ENCODE results near the gene GLI1. TPM values are rescaled to one million over a fixed set of nuclear protein-coding genes. Genes with fewer than 3 reads are reported as not detected.
A peak's percentile ranks its signal among the peaks of the same experiment; 100 is the strongest.

The GLI1 gene
- total and polyA plus RNA-seq, 2 of the 13 experiments (the other 11 are each of a cell fraction or from before 2014, with no cell fraction given): 0.09 to 0.20 TPM

DNA sequence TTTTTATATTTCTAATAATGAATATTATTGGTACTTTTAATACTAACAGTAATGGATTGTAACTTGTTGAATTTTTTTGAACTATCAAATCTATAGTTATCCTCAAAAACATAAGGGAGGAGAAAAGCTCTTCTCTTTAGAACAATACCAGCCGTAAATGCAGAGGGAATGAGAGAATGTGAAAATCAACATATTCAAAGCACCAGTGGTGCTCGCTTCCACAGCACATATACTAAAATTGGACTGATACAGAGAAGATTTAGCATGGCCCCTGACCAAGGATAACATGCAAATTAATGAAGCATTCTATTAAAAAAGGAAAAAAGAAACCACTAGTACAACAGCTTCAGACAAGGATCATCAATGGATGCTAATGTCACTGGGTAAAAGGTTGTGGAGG is 44.5 kb upstream of the GLI1 start:
- no peaks in the 10 kb centered on the region for H3K9me3 ChIP-seq (ENCODE audit: low read length)
- TF ChIP-seq RARG (CRISPR knock-in tag; IDR thresholded peaks at IDR 0.05; ENCODE audit: low read depth) (no peak), ZNF331 (CRISPR knock-in tag; IDR thresholded peaks at IDR 0.05) (no peak)
- no peaks in the 10 kb centered on the region for H3K27me3 ChIP-seq (ENCODE audit: control insufficient read depth in 1 of 2, insufficient read depth in 2 of 2, low read length in 2 of 2)
- no peaks in the 10 kb centered on the region for H3K79me2 ChIP-seq (ENCODE audit: insufficient read depth, low read length)
- no peak overlapping the region for H3K4me3 ChIP-seq (replicated peaks in 1 of 3; ENCODE audit: insufficient read depth in 1 of 3, low read depth in 2 of 3, low read length in 3 of 3)
- H3K4me1 ChIP-seq (ENCODE audit: insufficient read depth, low read length): no peaks in the 10 kb centered on the region
- H2AFZ ChIP-seq (ENCODE audit: low read length): no peak overlapping the region
- intact Hi-C loops (cut with micrococcal nuclease; ENCODE audit: unreplicated experiment) (no loop called here), in situ Hi-C loops (cut with HindIII; ENCODE audit: extremely low pct_ligation_motif_present, low pct_unique_long_range_greater_than_20kb) (no loop called here)
- BruUV-seq (replicated peaks): no TSS peak
- no peak overlapping the region for H3K27ac ChIP-seq (ENCODE audit: extremely low read length, insufficient read depth, low read length)
- no peak for ATAC-seq
- no peak overlapping the region for H3K4me2 ChIP-seq (ENCODE audit: low read depth, low read length)
- H3K9ac ChIP-seq (ENCODE audit: insufficient read depth, low read depth, low read length): no peak overlapping the region
- no peaks in the 10 kb centered on the region for H3K36me3 ChIP-seq (replicated peaks in 1 of 2; ENCODE audit: control insufficient read depth in 1 of 2, insufficient read depth in 2 of 2, low read length in 2 of 2)
- ChIA-PET POLR2A (no interaction called here), CTCF (ENCODE audit: low intra/inter-chr PET ratio, low total read pairs) (interaction anchor here (0.6 kb wide), 1 partner anchor 104 kb away, joined by 3 read pairs; no protein-coding TSS in a partner anchor)
- no peaks in the 10 kb centered on the region for H4K20me1 ChIP-seq (ENCODE audit: insufficient read depth, low read length)
- FAIRE-seq: no peak
- no peak for DNase-seq (ENCODE audit: low spot score)
- 96% methylated on average over 2 of the region's 2 CpGs for WGBS (ENCODE audit: low lambda C conversion rate)

DNA sequence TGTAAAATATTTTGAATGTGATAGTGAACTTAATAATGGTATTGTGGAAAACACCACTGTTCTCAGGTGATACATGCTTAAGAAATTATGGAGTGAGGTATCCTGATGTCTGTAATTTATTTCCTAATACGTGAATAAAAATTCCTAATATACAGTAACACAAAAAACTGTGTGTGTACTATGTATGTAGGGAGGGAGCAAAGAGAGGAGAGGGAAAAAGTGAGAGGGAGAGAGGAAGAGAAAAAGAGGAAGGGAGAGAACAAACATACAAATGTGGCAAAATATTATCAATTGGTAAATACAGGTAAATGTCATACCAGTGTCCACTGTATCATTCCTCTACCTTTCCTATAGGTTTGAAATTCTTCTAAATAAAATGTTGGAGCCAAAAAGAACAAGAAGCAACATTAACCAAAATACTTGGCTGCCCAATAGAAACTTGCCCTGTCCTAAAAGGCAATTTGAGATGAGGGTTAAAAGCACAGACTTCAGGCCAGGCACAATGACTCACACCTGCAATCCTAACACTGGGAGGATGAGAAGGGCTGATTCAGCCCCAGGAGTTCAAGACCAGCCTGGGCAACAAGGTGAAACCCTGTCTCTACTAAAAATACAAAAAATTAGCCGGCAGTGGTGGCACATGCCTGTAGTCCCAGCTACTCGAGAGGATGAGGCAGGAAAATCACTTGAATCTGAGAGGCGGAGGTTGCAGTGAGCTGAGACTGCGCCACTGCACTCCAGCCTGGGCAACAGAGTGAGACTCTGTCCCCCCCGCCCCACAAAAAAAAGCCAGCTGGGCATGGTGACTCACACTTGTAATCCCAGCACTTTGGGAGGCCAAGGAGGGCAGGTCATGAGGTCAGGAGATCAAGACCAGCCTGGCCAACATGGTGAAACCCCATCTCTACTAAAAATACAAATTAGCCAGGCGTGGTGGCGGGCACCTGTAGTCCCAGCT is 43.3 kb upstream of the GLI1 start:
- Histone ChIP-seq H3K9me3 (ENCODE audit: low read length) (no peaks in the 10 kb centered on the region), H3K4me3 (replicated peaks in 1 of 3; ENCODE audit: insufficient read depth in 1 of 3, low read depth in 2 of 3, low read length in 3 of 3) (no peak overlapping the region), H3K79me2 (ENCODE audit: insufficient read depth, low read length) (no peaks in the 10 kb centered on the region), H3K36me3 (replicated peaks in 1 of 2; ENCODE audit: control insufficient read depth in 1 of 2, insufficient read depth in 2 of 2, low read length in 2 of 2) (no peaks in the 10 kb centered on the region; a peak in 1 of 5 replicates), H3K27me3 (ENCODE audit: control insufficient read depth in 1 of 2, insufficient read depth in 2 of 2, low read length in 2 of 2) (no peaks in the 10 kb centered on the region), H2AFZ (ENCODE audit: low read length) (no peak overlapping the region), H3K4me1 (ENCODE audit: insufficient read depth, low read length) (no peaks in the 10 kb centered on the region), H3K9ac (ENCODE audit: insufficient read depth, low read depth, low read length) (no peak overlapping the region), H4K20me1 (ENCODE audit: insufficient read depth, low read length) (no peaks in the 10 kb centered on the region), H3K27ac (ENCODE audit: extremely low read length, insufficient read depth, low read length) (no peak overlapping the region), H3K4me2 (ENCODE audit: low read depth, low read length) (no peak overlapping the region)
- in situ Hi-C loops (cut with HindIII; ENCODE audit: extremely low pct_ligation_motif_present, low pct_unique_long_range_greater_than_20kb): no loop called here
- POLR2A ChIA-PET: no interaction called here
- CTCF ChIA-PET (ENCODE audit: low intra/inter-chr PET ratio, low total read pairs): no interaction called here
- DNase-seq (ENCODE audit: low spot score) (no peak), ATAC-seq (no peak), FAIRE-seq (no peak)
- intact Hi-C loops (cut with micrococcal nuclease; ENCODE audit: unreplicated experiment): no loop called here
- WGBS (ENCODE audit: low lambda C conversion rate): 89% methylated on average over 8 of the region's 8 CpGs
- BruUV-seq (replicated peaks): no TSS peak
- TF ChIP-seq ZNF556 (CRISPR knock-in tag; IDR thresholded peaks at IDR 0.05; ENCODE audit: borderline replicate concordance): no peak
- no peak for TF ChIP-seq ZNF335 (CRISPR knock-in tag; IDR thresholded peaks at IDR 0.05)
- TF ChIP-seq FOSL2 (CRISPR knock-in tag; IDR thresholded peaks at IDR 0.05): peak; percentile 42
- TF ChIP-seq, protein P1, sequence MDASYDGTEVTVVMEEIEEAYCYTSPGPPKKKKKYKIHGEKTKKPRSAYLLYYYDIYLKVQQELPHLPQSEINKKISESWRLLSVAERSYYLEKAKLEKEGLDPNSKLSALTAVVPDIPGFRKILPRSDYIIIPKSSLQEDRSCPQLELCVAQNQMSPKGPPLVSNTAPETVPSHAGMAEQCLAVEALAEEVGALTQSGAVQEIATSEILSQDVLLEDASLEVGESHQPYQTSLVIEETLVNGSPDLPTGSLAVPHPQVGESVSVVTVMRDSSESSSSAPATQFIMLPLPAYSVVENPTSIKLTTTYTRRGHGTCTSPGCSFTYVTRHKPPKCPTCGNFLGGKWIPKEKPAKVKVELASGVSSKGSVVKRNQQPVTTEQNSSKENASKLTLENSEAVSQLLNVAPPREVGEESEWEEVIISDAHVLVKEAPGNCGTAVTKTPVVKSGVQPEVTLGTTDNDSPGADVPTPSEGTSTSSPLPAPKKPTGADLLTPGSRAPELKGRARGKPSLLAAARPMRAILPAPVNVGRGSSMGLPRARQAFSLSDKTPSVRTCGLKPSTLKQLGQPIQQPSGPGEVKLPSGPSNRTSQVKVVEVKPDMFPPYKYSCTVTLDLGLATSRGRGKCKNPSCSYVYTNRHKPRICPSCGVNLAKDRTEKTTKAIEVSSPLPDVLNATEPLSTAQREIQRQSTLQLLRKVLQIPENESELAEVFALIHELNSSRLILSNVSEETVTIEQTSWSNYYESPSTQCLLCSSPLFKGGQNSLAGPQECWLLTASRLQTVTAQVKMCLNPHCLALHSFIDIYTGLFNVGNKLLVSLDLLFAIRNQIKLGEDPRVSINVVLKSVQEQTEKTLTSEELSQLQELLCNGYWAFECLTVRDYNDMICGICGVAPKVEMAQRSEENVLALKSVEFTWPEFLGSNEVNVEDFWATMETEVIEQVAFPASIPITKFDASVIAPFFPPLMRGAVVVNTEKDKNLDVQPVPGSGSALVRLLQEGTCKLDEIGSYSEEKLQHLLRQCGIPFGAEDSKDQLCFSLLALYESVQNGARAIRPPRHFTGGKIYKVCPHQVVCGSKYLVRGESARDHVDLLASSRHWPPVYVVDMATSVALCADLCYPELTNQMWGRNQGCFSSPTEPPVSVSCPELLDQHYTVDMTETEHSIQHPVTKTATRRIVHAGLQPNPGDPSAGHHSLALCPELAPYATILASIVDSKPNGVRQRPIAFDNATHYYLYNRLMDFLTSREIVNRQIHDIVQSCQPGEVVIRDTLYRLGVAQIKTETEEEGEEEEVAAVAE (CRISPR knock-in tag; IDR thresholded peaks at IDR 0.05; ENCODE audit: borderline replicate concordance): no peak
- no peak for TF ChIP-seq TARDBP (CRISPR knock-in tag; IDR thresholded peaks at IDR 0.05)
- no peak for TF ChIP-seq ZNF549 (CRISPR knock-in tag; IDR thresholded peaks at IDR 0.05)
- TF ChIP-seq, protein P2, sequence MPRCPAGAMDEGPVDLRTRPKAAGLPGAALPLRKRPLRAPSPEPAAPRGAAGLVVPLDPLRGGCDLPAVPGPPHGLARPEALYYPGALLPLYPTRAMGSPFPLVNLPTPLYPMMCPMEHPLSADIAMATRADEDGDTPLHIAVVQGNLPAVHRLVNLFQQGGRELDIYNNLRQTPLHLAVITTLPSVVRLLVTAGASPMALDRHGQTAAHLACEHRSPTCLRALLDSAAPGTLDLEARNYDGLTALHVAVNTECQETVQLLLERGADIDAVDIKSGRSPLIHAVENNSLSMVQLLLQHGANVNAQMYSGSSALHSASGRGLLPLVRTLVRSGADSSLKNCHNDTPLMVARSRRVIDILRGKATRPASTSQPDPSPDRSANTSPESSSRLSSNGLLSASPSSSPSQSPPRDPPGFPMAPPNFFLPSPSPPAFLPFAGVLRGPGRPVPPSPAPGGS (CRISPR knock-in tag; IDR thresholded peaks at IDR 0.05): no peak
- no peak for TF ChIP-seq ZNF460 (CRISPR knock-in tag; IDR thresholded peaks at IDR 0.05; ENCODE audit: borderline replicate concordance)

Data from HepG2 (cell line).